T-helper 17 cell (primary cell): ENCODE data around the gene PAPOLB. TPM values are rescaled to one million over a fixed set of nuclear protein-coding genes. Genes with fewer than 3 reads are reported as not detected.

ENCODE experiments used
- ATAC-seq: fragments of 150-1000 bp; cut with Tn5 transposase; 2 replicates; pipeline ENCODE4 v1.10.0; 2021; ENCODE audit warnings: mild to moderate bottlenecking, moderate library complexity
- DNase-seq, 3 donors: peaks; one replicate each; pipeline versions ENCODE4 v3.0.0 to v3.0.0-alpha.2; 2020 to 2021
- H3K9me3 ChIP-seq: one replicate; pipeline ENCODE4 v1.7.0; 2013; ENCODE audit warnings: low read length, mild to moderate bottlenecking; ENCODE audit not compliant: control insufficient read depth, poor library complexity, severe bottlenecking
- H3K27ac Mint-ChIP-seq: one replicate; pipeline ENCODE4 v1.8.0; 2022; ENCODE audit warnings: mild to moderate bottlenecking, moderate library complexity, mixed read lengths
- H3K27me3 Mint-ChIP-seq: one replicate; pipeline ENCODE4 v1.8.0; 2022; ENCODE audit warnings: mixed read lengths
- H3K36me3 Mint-ChIP-seq: one replicate; pipeline ENCODE4 v1.8.0; 2022; ENCODE audit warnings: low read depth, mixed read lengths
- H3K4me1 Mint-ChIP-seq: one replicate; pipeline ENCODE4 v1.8.0; 2022; ENCODE audit warnings: mild to moderate bottlenecking, mixed read lengths
- H3K4me3 Mint-ChIP-seq: one replicate; pipeline ENCODE4 v1.8.0; 2022; ENCODE audit warnings: mild to moderate bottlenecking, moderate library complexity, mixed read lengths
- total RNA-seq, 4 donors: library from RNA in 2 of 4; stranded (reverse) in 2 of 4; gene quantifications; one replicate each; pipeline ENCODE4 v1.2.3 and lab custom pipeline; 2022 to 2026

Gene PAPOLB
- total RNA-seq, 2 donors from 2014 or later: not detected

GRCh38 chr7:4842319-4843064 is 19.3 kb downstream of the PAPOLB start:
- Mint-ChIP-seq H3K4me1 (peaks cover 9% of the 10 kb centered on the region), H3K4me3 (no peak overlapping the region), H3K36me3 (no peaks in the 10 kb centered on the region), H3K27ac (no peak overlapping the region), H3K27me3 (peaks cover 23% of the 10 kb centered on the region)
- DNase-seq (no peak), ATAC-seq (no peak)
- no peaks in the 10 kb centered on the region for H3K9me3 ChIP-seq

GRCh38 chr7:4841836-4842235 is 20.0 kb downstream of the PAPOLB start:
- H3K36me3 Mint-ChIP-seq: no peaks in the 10 kb centered on the region
- peaks cover 11% of the 10 kb centered on the region for H3K4me1 Mint-ChIP-seq
- H3K9me3 ChIP-seq: no peaks in the 10 kb centered on the region
- no peak overlapping the region for H3K4me3 Mint-ChIP-seq
- no peak for DNase-seq
- ATAC-seq: no peak
- H3K27ac Mint-ChIP-seq: no peak overlapping the region
- H3K27me3 Mint-ChIP-seq: peaks cover 18% of the 10 kb centered on the region

GRCh38 chr7:4841007-4841784 is 20.6 kb downstream of the PAPOLB start:
- H3K9me3 ChIP-seq: no peaks in the 10 kb centered on the region
- Mint-ChIP-seq H3K4me3 (no peak overlapping the region), H3K27ac (no peak overlapping the region), H3K4me1 (peaks cover 11% of the 10 kb centered on the region), H3K27me3 (peaks cover 13% of the 10 kb centered on the region), H3K36me3 (no peaks in the 10 kb centered on the region)
- ATAC-seq (no peak), DNase-seq (no peak)

GRCh38 chr7:4840079-4840501 is 21.7 kb downstream of the PAPOLB start:
- no peaks in the 10 kb centered on the region for H3K9me3 ChIP-seq
- DNase-seq (no peak), ATAC-seq (no peak)
- H3K27me3 Mint-ChIP-seq: peaks cover 6% of the 10 kb centered on the region
- H3K36me3 Mint-ChIP-seq: no peaks in the 10 kb centered on the region
- H3K4me1 Mint-ChIP-seq: peaks cover 7% of the 10 kb centered on the region
- H3K27ac Mint-ChIP-seq: peak overlapping the region; percentile 11
- no peak overlapping the region for H3K4me3 Mint-ChIP-seq

- no peaks in the 10 kb centered on the region for H3K9me3 ChIP-seq
- no peaks in the 10 kb centered on the region for H3K36me3 Mint-ChIP-seq
- peak overlapping the region; percentile 34 for H3K27ac Mint-ChIP-seq
- H3K4me1 Mint-ChIP-seq: peaks cover 3% of the 10 kb centered on the region
- H3K27me3 Mint-ChIP-seq: no peaks in the 10 kb centered on the region
- DNase-seq: no peak
- H3K4me3 Mint-ChIP-seq: no peak overlapping the region
- no peak for ATAC-seq
Observed at GRCh38 chr7:4838626-4839334, 23.1 kb downstream of the PAPOLB start.

- no peak for DNase-seq
- peak overlapping the region; percentile 34 for H3K27ac Mint-ChIP-seq
- no peaks in the 10 kb centered on the region for H3K36me3 Mint-ChIP-seq
- no peak for ATAC-seq
- no peaks in the 10 kb centered on the region for H3K27me3 Mint-ChIP-seq
- H3K4me1 Mint-ChIP-seq: peaks cover 3% of the 10 kb centered on the region
- H3K4me3 Mint-ChIP-seq: no peak overlapping the region
- no peaks in the 10 kb centered on the region for H3K9me3 ChIP-seq
Observed at GRCh38 chr7:4837803-4838625, 23.8 kb downstream of the PAPOLB start.

- H3K27ac Mint-ChIP-seq: no peak overlapping the region
- no peaks in the 10 kb centered on the region for H3K9me3 ChIP-seq
- H3K36me3 Mint-ChIP-seq: no peaks in the 10 kb centered on the region
- H3K4me3 Mint-ChIP-seq: no peak overlapping the region
- DNase-seq (no peak), ATAC-seq (no peak)
- peaks cover 3% of the 10 kb centered on the region for H3K4me1 Mint-ChIP-seq
- no peaks in the 10 kb centered on the region for H3K27me3 Mint-ChIP-seq
Observed at GRCh38 chr7:4837041-4837802, 24.6 kb downstream of the PAPOLB start.

- no peaks in the 10 kb centered on the region for H3K9me3 ChIP-seq
- no peaks in the 10 kb centered on the region for H3K36me3 Mint-ChIP-seq
- ATAC-seq (no peak), DNase-seq (no peak)
- H3K4me1 Mint-ChIP-seq: peaks cover 3% of the 10 kb centered on the region
- no peaks in the 10 kb centered on the region for H3K27me3 Mint-ChIP-seq
- no peak overlapping the region for H3K4me3 Mint-ChIP-seq
- H3K27ac Mint-ChIP-seq: no peak overlapping the region
Observed at GRCh38 chr7:4836206-4836661, 25.6 kb downstream of the PAPOLB start.

GRCh38 chr7:4835398-4836205 is 26.2 kb downstream of the PAPOLB start:
- DNase-seq: no peak
- no peak for ATAC-seq
- Mint-ChIP-seq H3K27me3 (no peaks in the 10 kb centered on the region), H3K4me1 (peaks cover 3% of the 10 kb centered on the region), H3K4me3 (no peak overlapping the region), H3K36me3 (no peaks in the 10 kb centered on the region), H3K27ac (no peak overlapping the region)
- no peaks in the 10 kb centered on the region for H3K9me3 ChIP-seq

GRCh38 chr7:4834601-4835397 is 27.0 kb downstream of the PAPOLB start:
- Mint-ChIP-seq H3K36me3 (no peaks in the 10 kb centered on the region), H3K27me3 (no peaks in the 10 kb centered on the region), H3K4me1 (peaks cover 7% of the 10 kb centered on the region), H3K27ac (no peak overlapping the region), H3K4me3 (no peak overlapping the region)
- DNase-seq (no peak), ATAC-seq (no peak)
- H3K9me3 ChIP-seq: no peaks in the 10 kb centered on the region
